Astrocyte (in vitro differentiated cells and primary cell): ENCODE results near the gene KCNH3. TPM values are rescaled to one million over a fixed set of nuclear protein-coding genes. Genes with fewer than 3 reads are reported as not detected.
A peak's percentile ranks its signal among the peaks of the same experiment; 100 is the strongest.

Source experiments
- DNase-seq: peaks from one replicate; pipeline ENCODE4 v3.0.0-alpha.2; 2010; ENCODE audit warnings: low read depth
- FAIRE-seq: peaks from 2 replicates; lab custom pipeline; 2011; peaks lifted over from hg19 to GRCh38; lab: Jason Lieb, UNC
- H2AFZ ChIP-seq: 2 replicates; pipeline ENCODE4 v1.6.0; 2012; ENCODE audit warnings: low read depth, low read length, inconsistent platforms
- H3K27ac ChIP-seq: 2 replicates; pipeline ENCODE4 v1.5.1; 2011; ENCODE audit warnings: low read depth, low read length, inconsistent platforms
- H3K27me3 ChIP-seq: 2 replicates; pipeline ENCODE4 v1.6.0; 2011; ENCODE audit warnings: low read length, inconsistent platforms; ENCODE audit not compliant: insufficient read depth
- H3K36me3 ChIP-seq: 2 replicates; pipeline ENCODE4 v1.5.1; 2011; ENCODE audit warnings: low read length, inconsistent platforms; ENCODE audit not compliant: insufficient read depth
- H3K4me1 ChIP-seq: 2 replicates; pipeline ENCODE4 v1.5.1; 2011; ENCODE audit warnings: low read length, inconsistent platforms; ENCODE audit not compliant: insufficient read depth
- H3K4me2 ChIP-seq: 2 replicates; pipeline ENCODE4 v1.6.0; 2012; ENCODE audit warnings: low read length, inconsistent platforms
- H3K4me3 ChIP-seq: 2 replicates; pipeline ENCODE4 v1.5.1; 2011; ENCODE audit warnings: low read depth, mild to moderate bottlenecking, low read length, inconsistent platforms; ENCODE audit not compliant: insufficient read depth
- H3K79me2 ChIP-seq: 2 replicates; pipeline ENCODE4 v1.6.0; 2012; ENCODE audit warnings: mild to moderate bottlenecking, low read length, inconsistent platforms; ENCODE audit not compliant: insufficient read depth
- H3K9ac ChIP-seq: 2 replicates; pipeline ENCODE4 v1.6.0; 2012; ENCODE audit warnings: mild to moderate bottlenecking, low read length, inconsistent platforms
- H3K9me3 ChIP-seq: 2 replicates; pipeline ENCODE4 v1.5.1; 2012; ENCODE audit warnings: low read depth, mild to moderate bottlenecking, low read length, inconsistent platforms; ENCODE audit not compliant: insufficient read depth
- H4K20me1 ChIP-seq: 2 replicates; pipeline ENCODE4 v1.6.0; 2012; ENCODE audit warnings: low read length, inconsistent platforms; ENCODE audit not compliant: insufficient read depth
- H3K27ac Mint-ChIP-seq: one replicate; pipeline ENCODE4 v1.8.0; 2021; ENCODE audit warnings: mild to moderate bottlenecking, mixed read lengths; ENCODE audit not compliant: unreplicated experiment
- H3K27me3 Mint-ChIP-seq: one replicate; pipeline ENCODE4 v1.8.0; 2021; ENCODE audit warnings: low read depth, mixed read lengths; ENCODE audit not compliant: unreplicated experiment
- H3K36me3 Mint-ChIP-seq: one replicate; pipeline ENCODE4 v1.8.0; 2021; ENCODE audit warnings: low read depth, mixed read lengths; ENCODE audit not compliant: unreplicated experiment
- H3K4me1 Mint-ChIP-seq: one replicate; pipeline ENCODE4 v1.8.0; 2021; ENCODE audit warnings: low read depth, mixed read lengths; ENCODE audit not compliant: unreplicated experiment
- H3K4me3 Mint-ChIP-seq: one replicate; pipeline ENCODE4 v1.8.0; 2021; ENCODE audit warnings: mild to moderate bottlenecking, moderate library complexity, mixed read lengths; ENCODE audit not compliant: unreplicated experiment
- H3K9me3 Mint-ChIP-seq: one replicate; pipeline ENCODE4 v1.8.0; 2021; ENCODE audit warnings: mild to moderate bottlenecking, mixed read lengths; ENCODE audit not compliant: unreplicated experiment
- EZH2 ChIP-seq: IDR thresholded peaks from 2 replicates; pipeline ENCODE4 v1.6.1; 2012; ENCODE audit warnings: mild to moderate bottlenecking, low read length, inconsistent platforms; ENCODE audit not compliant: insufficient read depth
- total RNA-seq: library from RNA; stranded (reverse); gene quantifications from 2 replicates; pipeline ENCODE4 v1.2.1, GENCODE V29; 2021
- TF ChIP-seq, protein P1 (sequence below): IDR thresholded peaks from 2 replicates; pipeline ENCODE4 v1.5.1; 2011; ENCODE audit warnings: low read depth, mild to moderate bottlenecking, inconsistent platforms, low read length, moderate library complexity; ENCODE audit not compliant: insufficient read depth

Gene KCNH3
- total RNA-seq, 1 donor from 2014 or later, result not detected

DNA sequence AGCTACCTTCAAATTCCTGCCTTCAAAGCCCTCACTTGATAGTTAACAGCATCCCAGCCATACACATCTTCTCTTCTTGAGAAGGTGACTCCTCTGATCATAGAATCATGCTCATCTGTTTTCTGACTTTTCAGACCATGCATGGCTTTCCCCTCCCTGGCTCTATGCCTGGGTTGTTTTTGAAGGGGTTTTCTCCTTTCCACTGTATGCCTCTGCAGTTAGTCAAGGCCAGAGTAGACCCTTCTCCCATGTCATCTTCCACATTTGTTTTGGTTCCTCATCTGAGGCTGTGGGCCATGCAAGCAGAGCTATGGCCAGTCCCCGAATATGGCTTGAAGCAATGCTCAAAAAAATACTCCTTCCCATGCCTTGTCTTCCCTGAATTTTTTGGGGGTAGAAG is 43.4 kb downstream of the KCNH3 start:
- Histone ChIP-seq H3K9me3 (no peaks in the 10 kb centered on the region), H3K27me3 (no peaks in the 10 kb centered on the region), H3K79me2 (peaks cover 6% of the 10 kb centered on the region), H3K9ac (no peak overlapping the region), H3K4me2 (no peak overlapping the region), H3K27ac (no peak overlapping the region), H3K4me1 (peaks cover 4% of the 10 kb centered on the region), H3K4me3 (no peak overlapping the region), H2AFZ (no peak overlapping the region), H4K20me1 (peaks cover 27% of the 10 kb centered on the region), H3K36me3 (peaks cover 3% of the 10 kb centered on the region)
- Mint-ChIP-seq H3K27me3 (no peaks in the 10 kb centered on the region), H3K27ac (no peak overlapping the region), H3K4me3 (no peak overlapping the region), H3K4me1 (peaks cover 19% of the 10 kb centered on the region), H3K9me3 (no peaks in the 10 kb centered on the region), H3K36me3 (peaks cover 19% of the 10 kb centered on the region)
- no peak for FAIRE-seq
- TF ChIP-seq, protein P1, sequence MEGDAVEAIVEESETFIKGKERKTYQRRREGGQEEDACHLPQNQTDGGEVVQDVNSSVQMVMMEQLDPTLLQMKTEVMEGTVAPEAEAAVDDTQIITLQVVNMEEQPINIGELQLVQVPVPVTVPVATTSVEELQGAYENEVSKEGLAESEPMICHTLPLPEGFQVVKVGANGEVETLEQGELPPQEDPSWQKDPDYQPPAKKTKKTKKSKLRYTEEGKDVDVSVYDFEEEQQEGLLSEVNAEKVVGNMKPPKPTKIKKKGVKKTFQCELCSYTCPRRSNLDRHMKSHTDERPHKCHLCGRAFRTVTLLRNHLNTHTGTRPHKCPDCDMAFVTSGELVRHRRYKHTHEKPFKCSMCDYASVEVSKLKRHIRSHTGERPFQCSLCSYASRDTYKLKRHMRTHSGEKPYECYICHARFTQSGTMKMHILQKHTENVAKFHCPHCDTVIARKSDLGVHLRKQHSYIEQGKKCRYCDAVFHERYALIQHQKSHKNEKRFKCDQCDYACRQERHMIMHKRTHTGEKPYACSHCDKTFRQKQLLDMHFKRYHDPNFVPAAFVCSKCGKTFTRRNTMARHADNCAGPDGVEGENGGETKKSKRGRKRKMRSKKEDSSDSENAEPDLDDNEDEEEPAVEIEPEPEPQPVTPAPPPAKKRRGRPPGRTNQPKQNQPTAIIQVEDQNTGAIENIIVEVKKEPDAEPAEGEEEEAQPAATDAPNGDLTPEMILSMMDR, result no peak
- TF ChIP-seq EZH2, result no peak
- no peak for DNase-seq

DNA sequence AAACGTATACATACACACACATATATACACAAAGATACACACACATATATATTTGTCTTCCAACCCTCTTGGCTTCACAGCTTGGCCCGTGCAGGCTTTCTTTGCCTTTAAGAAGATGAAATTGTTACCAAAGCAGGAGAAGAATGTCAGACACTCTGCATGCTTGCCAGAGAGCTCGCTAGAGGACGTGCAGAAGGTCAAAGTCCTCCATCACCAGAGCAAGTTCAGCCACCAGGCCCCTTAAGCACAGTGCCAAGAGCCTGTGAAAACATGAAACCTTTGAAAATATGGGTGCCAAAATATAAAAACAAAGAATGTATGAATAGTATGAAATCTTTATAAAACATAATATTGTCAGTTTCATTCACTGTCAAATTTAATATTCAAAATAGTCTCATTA is 44.0 kb downstream of the KCNH3 start:
- Histone ChIP-seq H2AFZ (no peak overlapping the region), H3K9me3 (no peaks in the 10 kb centered on the region), H3K4me1 (peaks cover 4% of the 10 kb centered on the region), H3K9ac (no peak overlapping the region), H3K4me3 (no peak overlapping the region), H3K79me2 (peaks cover 6% of the 10 kb centered on the region), H3K27ac (no peak overlapping the region), H4K20me1 (peaks cover 31% of the 10 kb centered on the region), H3K4me2 (no peak overlapping the region), H3K36me3 (peaks cover 3% of the 10 kb centered on the region), H3K27me3 (no peaks in the 10 kb centered on the region)
- no peak for DNase-seq
- no peak for TF ChIP-seq EZH2
- TF ChIP-seq, protein P1, result no peak
- Mint-ChIP-seq H3K4me3 (no peak overlapping the region), H3K36me3 (peaks cover 17% of the 10 kb centered on the region), H3K9me3 (no peaks in the 10 kb centered on the region), H3K27ac (no peak overlapping the region), H3K27me3 (no peaks in the 10 kb centered on the region), H3K4me1 (peaks cover 19% of the 10 kb centered on the region)
- FAIRE-seq, result no peak

DNA sequence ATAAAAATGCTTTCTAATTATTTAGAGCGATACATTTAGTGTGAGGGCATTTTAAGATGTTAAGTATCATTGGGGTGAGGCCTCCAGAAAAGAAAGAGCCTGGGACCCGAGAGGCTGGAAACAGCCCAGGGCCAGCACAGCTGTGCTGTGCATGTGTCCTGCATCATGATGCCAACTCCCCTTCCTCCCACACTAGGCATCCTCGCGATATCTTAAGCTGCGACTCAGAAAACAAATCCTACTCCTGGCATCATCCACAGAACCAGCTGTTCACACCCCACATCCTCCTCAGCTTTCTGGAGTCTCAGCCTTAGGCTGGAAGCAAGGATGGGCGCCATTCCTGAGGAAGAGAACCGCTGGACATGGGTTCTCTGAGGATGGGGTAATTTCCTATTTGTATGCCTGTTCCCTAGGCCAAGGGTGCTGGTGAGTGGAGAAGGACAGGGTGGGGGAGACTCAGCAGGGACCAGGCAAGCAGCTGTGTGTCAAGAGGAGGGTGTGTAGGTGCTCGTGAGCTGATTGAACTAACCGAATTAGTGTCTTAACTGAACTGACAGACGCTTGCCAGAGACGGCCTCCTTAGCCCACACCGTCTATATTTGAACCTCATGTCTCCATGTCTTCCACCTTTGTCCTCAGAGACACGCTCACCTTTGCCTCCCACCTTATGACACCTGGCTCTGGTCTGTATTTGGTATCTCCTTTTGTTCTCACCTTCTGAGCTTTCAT is 44.7 kb downstream of the KCNH3 start:
- Mint-ChIP-seq H3K27ac (peak overlapping the region; percentile 20), H3K4me3 (no peak overlapping the region), H3K9me3 (no peaks in the 10 kb centered on the region), H3K4me1 (peaks cover 18% of the 10 kb centered on the region), H3K27me3 (no peaks in the 10 kb centered on the region), H3K36me3 (peaks cover 19% of the 10 kb centered on the region)
- Histone ChIP-seq H3K4me3 (no peak overlapping the region), H3K79me2 (peaks cover 6% of the 10 kb centered on the region), H3K27me3 (no peaks in the 10 kb centered on the region), H3K27ac (no peak overlapping the region), H3K9ac (no peak overlapping the region), H3K4me2 (no peak overlapping the region), H2AFZ (no peak overlapping the region), H3K4me1 (peaks cover 4% of the 10 kb centered on the region), H4K20me1 (peaks cover 31% of the 10 kb centered on the region), H3K36me3 (peaks cover 3% of the 10 kb centered on the region), H3K9me3 (no peaks in the 10 kb centered on the region)
- FAIRE-seq, result no peak
- DNase-seq, result no peak
- TF ChIP-seq EZH2, result no peak
- TF ChIP-seq, protein P1, result no peak
